WERI-Rb-1 (cell line): ENCODE results near the gene PCDHB11.
A peak's percentile ranks its signal among the peaks of the same experiment; 100 is the strongest.
"Not testable (repeated sequence)": the region's sequence is repeated elsewhere in the genome, so short reads cannot be mapped to it uniquely, and the experiment has no call there.

Experiments
- DNase-seq: peaks from one replicate; pipeline ENCODE4 v3.0.0-alpha.2; 2020
- H3K27ac ChIP-seq: fragments of 250-450 bp; sonication (Bioruptor Pico); 2 replicates; pipeline ENCODE4 v1.5.1; 2020; ENCODE audit warnings: mild to moderate bottlenecking, moderate library complexity
- H3K27me3 ChIP-seq: fragments of 250-450 bp; sonication (Bioruptor Pico); 2 replicates; pipeline ENCODE4 v1.5.1; 2021; ENCODE audit warnings: mild to moderate bottlenecking, low read depth, moderate library complexity; ENCODE audit not compliant: insufficient read depth, severe bottlenecking
- H3K36me3 ChIP-seq: fragments of 250-450 bp; sonication (Bioruptor Pico); 2 replicates; pipeline ENCODE4 v1.5.1; 2020; ENCODE audit warnings: mild to moderate bottlenecking, moderate library complexity
- H3K4me3 ChIP-seq: 2 replicates; pipeline ENCODE4 v1.5.1; 2011; ENCODE audit warnings: low read depth, mild to moderate bottlenecking, control low read depth, low read length
- H3K9me3 ChIP-seq: fragments of 250-450 bp; sonication (Bioruptor Pico); 2 replicates; pipeline ENCODE4 v1.5.1; 2021; ENCODE audit warnings: mild to moderate bottlenecking, moderate library complexity; ENCODE audit not compliant: severe bottlenecking
- TF ChIP-seq, protein P1 (sequence below): IDR thresholded peaks from 2 replicates; pipeline ENCODE4 v1.5.1; 2011; ENCODE audit warnings: low read depth, mild to moderate bottlenecking, control low read depth, inconsistent platforms, low read length

Gene PCDHB11

DNA sequence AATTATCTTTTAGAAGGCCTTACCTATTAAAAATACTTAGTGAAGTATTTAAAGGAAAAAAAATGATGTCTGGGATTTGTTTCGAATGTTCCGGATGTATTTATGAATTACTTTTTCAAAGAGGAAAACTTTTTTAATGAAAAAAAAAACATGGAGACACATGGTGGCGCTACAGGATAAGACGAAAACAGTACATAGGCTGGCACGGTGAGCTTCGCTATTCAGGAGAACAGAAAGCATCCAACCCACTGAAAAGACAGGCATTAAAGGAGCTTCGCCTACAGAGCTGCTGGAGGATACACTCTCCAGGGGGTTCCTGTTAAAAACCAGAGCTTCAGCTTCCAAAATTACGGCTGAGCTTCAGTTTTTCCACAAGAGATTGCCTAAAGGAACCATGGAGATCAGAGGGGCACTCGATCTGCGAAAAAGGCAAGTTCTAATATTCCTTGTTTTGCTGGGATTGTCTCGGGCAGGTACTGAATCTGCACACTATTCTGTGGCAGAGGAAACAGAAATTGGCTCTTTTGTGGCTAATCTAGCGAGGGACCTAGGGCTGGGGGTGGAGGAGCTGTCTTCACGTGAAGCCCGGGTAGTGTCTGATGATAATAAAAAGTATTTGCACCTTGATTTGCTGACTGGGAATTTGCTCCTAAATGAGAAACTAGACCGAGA is 23.8 kb downstream of the PCDHB11 start, which contains the start of gene PCDHB14:
TSS of gene PCDHB14 (plus strand) at position 232 of the 672 bp plus-strand sequence. CDS start at position 395, 163 bp downstream.
- Histone ChIP-seq H3K36me3 (no peaks in the 10 kb centered on the region), H3K27ac (peak within 1 kb of the TSS; percentile 47; the same call in 1 of the 2 replicates), H3K4me3 (peak within 1 kb of the TSS; percentile 41), H3K27me3 (no peaks in the 10 kb centered on the region), H3K9me3 (no peaks in the 10 kb centered on the region)
- peak; percentile 47 for DNase-seq
- TF ChIP-seq, protein P1, sequence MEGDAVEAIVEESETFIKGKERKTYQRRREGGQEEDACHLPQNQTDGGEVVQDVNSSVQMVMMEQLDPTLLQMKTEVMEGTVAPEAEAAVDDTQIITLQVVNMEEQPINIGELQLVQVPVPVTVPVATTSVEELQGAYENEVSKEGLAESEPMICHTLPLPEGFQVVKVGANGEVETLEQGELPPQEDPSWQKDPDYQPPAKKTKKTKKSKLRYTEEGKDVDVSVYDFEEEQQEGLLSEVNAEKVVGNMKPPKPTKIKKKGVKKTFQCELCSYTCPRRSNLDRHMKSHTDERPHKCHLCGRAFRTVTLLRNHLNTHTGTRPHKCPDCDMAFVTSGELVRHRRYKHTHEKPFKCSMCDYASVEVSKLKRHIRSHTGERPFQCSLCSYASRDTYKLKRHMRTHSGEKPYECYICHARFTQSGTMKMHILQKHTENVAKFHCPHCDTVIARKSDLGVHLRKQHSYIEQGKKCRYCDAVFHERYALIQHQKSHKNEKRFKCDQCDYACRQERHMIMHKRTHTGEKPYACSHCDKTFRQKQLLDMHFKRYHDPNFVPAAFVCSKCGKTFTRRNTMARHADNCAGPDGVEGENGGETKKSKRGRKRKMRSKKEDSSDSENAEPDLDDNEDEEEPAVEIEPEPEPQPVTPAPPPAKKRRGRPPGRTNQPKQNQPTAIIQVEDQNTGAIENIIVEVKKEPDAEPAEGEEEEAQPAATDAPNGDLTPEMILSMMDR = peak; percentile 47

DNA sequence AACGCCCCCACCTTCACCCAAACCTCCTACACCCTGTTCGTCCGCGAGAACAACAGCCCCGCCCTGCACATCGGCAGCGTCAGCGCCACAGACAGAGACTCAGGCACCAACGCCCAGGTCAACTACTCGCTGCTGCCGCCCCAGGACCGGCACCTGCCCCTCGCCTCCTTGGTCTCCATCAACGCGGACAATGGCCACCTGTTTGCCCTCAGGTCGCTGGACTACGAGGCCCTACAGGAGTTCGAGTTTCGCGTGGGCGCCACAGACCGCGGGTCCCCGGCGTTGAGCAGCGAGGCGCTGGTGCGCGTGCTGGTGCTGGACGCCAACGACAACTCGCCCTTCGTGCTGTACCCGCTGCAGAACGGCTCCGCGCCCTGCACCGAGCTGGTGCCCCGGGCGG is 25.4 kb downstream of the PCDHB11 start:
- not testable (repeated sequence) for H3K27me3 ChIP-seq, H3K4me3 ChIP-seq, H3K27ac ChIP-seq, H3K36me3 ChIP-seq, H3K9me3 ChIP-seq, DNase-seq

DNA sequence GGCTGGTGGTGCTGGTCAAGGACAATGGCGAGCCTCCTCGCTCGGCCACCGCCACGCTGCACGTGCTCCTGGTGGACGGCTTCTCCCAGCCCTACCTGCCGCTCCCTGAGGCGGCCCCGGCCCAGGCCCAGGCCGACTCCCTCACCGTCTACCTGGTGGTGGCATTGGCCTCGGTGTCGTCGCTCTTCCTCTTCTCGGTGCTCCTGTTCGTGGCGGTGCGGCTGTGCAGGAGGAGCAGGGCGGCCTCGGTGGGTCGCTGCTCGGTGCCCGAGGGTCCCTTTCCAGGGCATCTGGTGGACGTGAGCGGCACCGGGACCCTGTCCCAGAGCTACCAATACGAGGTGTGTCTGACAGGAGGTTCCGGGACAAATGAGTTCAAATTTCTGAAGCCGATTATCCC is 26.0 kb downstream of the PCDHB11 start:
- not testable (repeated sequence) for DNase-seq, H3K27me3 ChIP-seq, H3K36me3 ChIP-seq, H3K4me3 ChIP-seq, H3K9me3 ChIP-seq, H3K27ac ChIP-seq

DNA sequence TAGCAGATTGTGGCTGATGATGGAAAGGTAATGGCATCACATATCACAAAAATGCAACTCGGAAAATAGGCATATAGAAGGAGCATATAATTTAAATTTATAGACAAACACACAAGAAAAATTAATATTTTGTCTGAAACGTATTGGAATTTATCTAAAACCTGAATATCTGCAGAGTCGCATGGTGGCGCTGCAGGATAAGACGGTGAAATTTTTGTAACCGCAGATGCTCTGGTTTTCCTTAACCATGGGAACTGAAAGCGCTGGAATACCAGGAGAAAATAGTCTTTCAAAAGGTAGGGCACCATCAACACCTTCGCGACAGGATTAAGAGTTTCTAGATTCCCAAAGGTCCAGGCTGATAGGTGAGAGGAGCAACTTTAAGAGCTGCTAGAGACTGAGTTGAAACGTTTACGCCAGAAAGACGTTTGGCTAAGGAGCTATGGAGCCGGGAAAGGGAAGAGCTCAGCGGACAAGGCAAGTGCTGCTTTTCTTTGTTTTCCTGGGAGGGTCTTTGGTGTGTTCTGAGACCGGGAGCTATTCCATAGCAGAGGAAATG is 34.8 kb downstream of the PCDHB11 start:
- TF ChIP-seq, protein P1 = peak; percentile 22; the same call in 1 of the 2 replicates
- Histone ChIP-seq H3K9me3 (peaks cover 6% of the 10 kb centered on the region), H3K27me3 (no peaks in the 10 kb centered on the region), H3K27ac (no peak overlapping the region), H3K4me3 (peak overlapping the region; percentile 19; the same call in 1 of the 2 replicates), H3K36me3 (no peaks in the 10 kb centered on the region)
- no peak for DNase-seq

DNA sequence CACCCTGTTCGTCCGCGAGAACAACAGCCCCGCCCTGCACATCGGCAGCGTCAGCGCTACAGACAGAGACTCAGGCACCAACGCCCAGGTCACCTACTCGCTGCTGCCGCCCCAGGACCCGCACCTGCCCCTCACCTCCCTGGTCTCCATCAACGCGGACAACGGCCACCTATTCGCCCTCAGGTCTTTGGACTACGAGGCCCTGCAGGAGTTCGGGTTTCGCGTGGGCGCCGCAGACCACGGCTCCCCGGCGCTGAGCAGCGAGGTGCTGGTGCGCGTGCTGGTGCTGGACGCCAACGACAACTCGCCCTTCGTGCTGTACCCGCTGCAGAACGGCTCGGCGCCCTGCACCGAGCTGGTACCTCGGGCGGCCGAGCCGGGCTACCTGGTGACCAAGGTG is 36.5 kb downstream of the PCDHB11 start:
- H3K27ac ChIP-seq, H3K9me3 ChIP-seq, H3K27me3 ChIP-seq, H3K36me3 ChIP-seq, DNase-seq, H3K4me3 ChIP-seq: not testable (repeated sequence)

DNA sequence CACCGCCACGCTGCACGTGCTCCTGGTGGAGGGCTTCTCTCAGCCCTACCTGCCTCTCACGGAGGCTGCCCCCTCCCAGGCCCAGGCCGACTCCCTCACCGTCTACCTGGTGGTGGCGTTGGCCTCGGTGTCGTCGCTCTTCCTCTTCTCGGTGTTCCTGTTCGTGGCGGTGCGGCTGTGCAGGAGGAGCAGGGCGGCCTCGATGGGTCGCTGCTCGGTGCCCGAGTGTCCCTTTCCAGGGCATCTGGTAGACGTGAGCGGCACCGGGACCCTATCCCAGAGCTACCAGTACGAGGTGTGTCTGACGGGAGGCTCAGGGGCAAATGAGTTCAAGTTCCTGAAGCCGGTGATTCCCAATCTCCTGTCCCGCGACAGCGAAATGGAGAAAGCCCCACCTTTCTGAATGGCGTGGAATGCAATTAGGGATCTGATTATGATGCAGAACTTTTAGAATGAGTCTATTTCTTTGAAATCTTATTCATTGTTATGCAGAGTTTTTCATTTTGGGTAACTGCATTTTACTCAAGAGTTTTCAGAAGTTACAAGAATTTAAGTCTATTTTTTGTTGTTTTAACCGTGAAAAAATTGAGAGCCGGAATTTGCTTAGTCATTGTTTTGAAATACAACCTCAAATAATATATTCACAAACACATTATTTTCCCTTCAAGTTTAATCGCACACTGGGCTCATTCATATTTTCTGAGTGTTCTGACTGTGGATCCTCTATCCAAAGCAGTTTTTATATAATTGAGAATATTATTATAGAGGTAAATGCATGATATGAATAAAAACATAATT is 37.3 kb downstream of the PCDHB11 start:
- H3K9me3 ChIP-seq = peaks cover 14% of the 10 kb centered on the region
- H3K4me3 ChIP-seq = no peak overlapping the region
- H3K36me3 ChIP-seq = no peaks in the 10 kb centered on the region
- H3K27ac ChIP-seq = no peak overlapping the region
- no peaks in the 10 kb centered on the region for H3K27me3 ChIP-seq
- TF ChIP-seq, protein P1 = no peak
- DNase-seq = no peak

DNA sequence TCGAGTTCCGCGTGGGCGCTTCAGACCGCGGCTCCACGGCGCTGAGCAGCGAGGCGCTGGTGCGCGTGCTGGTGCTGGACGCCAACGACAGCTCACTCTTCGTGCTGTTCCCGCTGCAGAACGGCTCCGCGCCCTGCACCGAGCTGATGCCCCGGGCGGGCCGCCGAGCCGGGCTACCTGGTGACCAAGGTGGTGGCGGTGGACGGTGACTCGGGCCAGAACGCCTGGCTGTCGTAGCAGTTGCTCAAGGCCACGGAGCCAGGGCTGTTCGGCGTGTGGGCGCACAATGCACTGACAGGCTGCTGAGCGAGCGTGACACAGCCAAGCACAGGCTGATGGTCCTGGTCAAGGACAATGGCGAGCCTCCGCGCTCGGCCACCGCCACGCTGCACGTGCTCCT is 42.1 kb downstream of the PCDHB11 start:
- no peaks in the 10 kb centered on the region for H3K36me3 ChIP-seq
- H3K4me3 ChIP-seq = no peak overlapping the region
- no peak overlapping the region for H3K27ac ChIP-seq
- no peak for DNase-seq
- no peaks in the 10 kb centered on the region for H3K27me3 ChIP-seq
- TF ChIP-seq, protein P1 = no peak
- H3K9me3 ChIP-seq = peaks cover 14% of the 10 kb centered on the region
